Hepatocyte (in vitro differentiated cells): ENCODE results near the gene ZNF81. TPM values are rescaled to one million over a fixed set of nuclear protein-coding genes. Genes with fewer than 3 reads are reported as not detected.
"Not testable (repeated sequence)": the region's sequence is repeated elsewhere in the genome, so short reads cannot be mapped to it uniquely, and the experiment has no call there.

Source experiments
- DNase-seq: peaks from one replicate; pipeline ENCODE4 v3.0.0-alpha.2; 2016; ENCODE audit warnings: low spot score
- H2AFZ ChIP-seq: fragments of 200-600 bp; sonication (generic); 2 replicates; pipeline ENCODE4 v1.6.0; 2016; ENCODE audit warnings: antibody characterized with exemption, mild to moderate bottlenecking
- H3K27ac ChIP-seq: fragments of 200-600 bp; sonication (generic); 2 replicates; pipeline ENCODE4 v1.5.1; 2016; ENCODE audit warnings: mild to moderate bottlenecking
- H3K27me3 ChIP-seq: fragments of 200-600 bp; sonication (generic); 2 replicates; pipeline ENCODE4 v1.6.1; 2016
- H3K36me3 ChIP-seq: fragments of 200-600 bp; sonication (generic); replicated peaks from 2 replicates; pipeline ENCODE4 v1.5.1; 2016; ENCODE audit warnings: low read depth; ENCODE audit not compliant: insufficient read depth
- H3K4me1 ChIP-seq: fragments of 200-600 bp; sonication (generic); 2 replicates; pipeline ENCODE4 v1.5.1; 2016; ENCODE audit warnings: mild to moderate bottlenecking, moderate library complexity; ENCODE audit not compliant: insufficient read depth
- H3K4me2 ChIP-seq: fragments of 200-600 bp; sonication (generic); 2 replicates; pipeline ENCODE4 v1.6.0; 2016
- H3K4me3 ChIP-seq: fragments of 200-600 bp; sonication (generic); 2 replicates; pipeline ENCODE4 v1.5.1; 2016; ENCODE audit warnings: mild to moderate bottlenecking
- H3K79me2 ChIP-seq: fragments of 200-600 bp; sonication (generic); 2 replicates; pipeline ENCODE4 v1.6.0; 2017; ENCODE audit warnings: mild to moderate bottlenecking
- H3K9me2 ChIP-seq: fragments of 200-600 bp; sonication (generic); replicated peaks from 2 replicates; pipeline ENCODE4 v1.6.0; 2017; ENCODE audit warnings: mild to moderate bottlenecking; ENCODE audit not compliant: insufficient read depth
- H3K9me3 ChIP-seq: fragments of 200-600 bp; sonication (generic); 2 replicates; pipeline ENCODE4 v1.5.1; 2016; ENCODE audit warnings: low read depth, mild to moderate bottlenecking
- H4K20me1 ChIP-seq: fragments of 200-600 bp; sonication (generic); 2 replicates; pipeline ENCODE4 v1.6.0; 2016; ENCODE audit warnings: mild to moderate bottlenecking; ENCODE audit not compliant: insufficient read depth, poor library complexity, severe bottlenecking
- CTCF ChIP-seq: fragments of 200-600 bp; sonication (generic); IDR thresholded peaks from 2 replicates; pipeline ENCODE4 v1.5.1; 2016; ENCODE audit warnings: antibody characterized with exemption, mild to moderate bottlenecking; ENCODE audit not compliant: poor library complexity
- EZH2 ChIP-seq: fragments of 200-600 bp; sonication (generic); IDR thresholded peaks from 2 replicates; pipeline ENCODE4 v1.6.1; 2016; ENCODE audit warnings: antibody characterized with exemption, mild to moderate bottlenecking, borderline replicate concordance
- EZH2phosphoT487 ChIP-seq: fragments of 200-600 bp; sonication (generic); IDR thresholded peaks from one replicate; pipeline ENCODE4 v1.6.1; 2018; ENCODE audit warnings: antibody characterized with exemption, mild to moderate bottlenecking, low read depth, moderate library complexity; ENCODE audit not compliant: unreplicated experiment, severe bottlenecking
- WGBS: methylation state at CpG from one replicate; pipeline ENCODE4 v1.1.6; 2016; ENCODE audit warnings: low lambda C conversion rate; ENCODE audit errors: missing lambda C conversion rate; 5-methylcytosine and 5-hydroxymethylcytosine counted together
- polyA plus RNA-seq: library from polyadenylated mRNA; unstranded; fragments of >200 nt; fragmentation: Nextera tagmentation; extraction: Ambion mirVana; gene quantifications from 2 replicates; pipeline ENCODE4 v1.2.1, GENCODE V29; 2016
- total RNA-seq: library from RNA; depleted of rRNA; stranded (reverse); fragments of >200 nt; gene quantifications from 2 replicates; pipeline ENCODE4 v1.2.3, GENCODE V29; 2014

ZNF81 gene
- total and polyA plus RNA-seq, 2 experiments from 2014 or later: 4.1 to 10.9 TPM

- Histone ChIP-seq H2AFZ (no peak overlapping the region), H3K27ac (no peak overlapping the region), H4K20me1 (no peaks in the 10 kb centered on the region), H3K27me3 (no peaks in the 10 kb centered on the region), H3K36me3 (no peaks in the 10 kb centered on the region), H3K4me2 (no peak overlapping the region), H3K9me2 (no peaks in the 10 kb centered on the region), H3K4me1 (no peaks in the 10 kb centered on the region), H3K4me3 (no peak overlapping the region), H3K79me2 (no peaks in the 10 kb centered on the region), H3K9me3 (no peaks in the 10 kb centered on the region)
- no peak for DNase-seq
- no peak for TF ChIP-seq CTCF
- no peak for TF ChIP-seq EZH2phosphoT487
- TF ChIP-seq EZH2: no peak
- 77% methylated on average over 2 of the region's 2 CpGs for WGBS
Observed at GRCh38 chrX:47798861-47799260, 37.8 kb upstream of the ZNF81 start.

GRCh38 chrX:47802589-47802988 lies 34.1 kb upstream of the ZNF81 start:
- whole genome bisulfite sequencing: 76% methylated on average over 4 of the region's 4 CpGs
- no peak overlapping the region for H2AFZ ChIP-seq

GRCh38 chrX:47803103-47803502 lies 33.6 kb upstream of the ZNF81 start:
- not testable (repeated sequence) for DNase-seq

More at GRCh38 chrX:47802589-47802988, 34.1 kb upstream of the ZNF81 start:
- Histone ChIP-seq H3K9me3 (no peaks in the 10 kb centered on the region), H3K27ac (no peak overlapping the region), H3K4me3 (no peak overlapping the region), H3K79me2 (no peaks in the 10 kb centered on the region), H3K27me3 (no peaks in the 10 kb centered on the region), H3K9me2 (no peaks in the 10 kb centered on the region), H3K4me1 (no peaks in the 10 kb centered on the region), H3K36me3 (no peaks in the 10 kb centered on the region), H3K4me2 (no peak overlapping the region), H4K20me1 (no peaks in the 10 kb centered on the region)
- TF ChIP-seq CTCF: no peak
- TF ChIP-seq EZH2: no peak
- no peak for TF ChIP-seq EZH2phosphoT487
- DNase-seq: no peak

GRCh38 chrX:47804315-47804714 lies 32.4 kb upstream of the ZNF81 start:
- 87% methylated on average over 5 of the region's 9 CpGs for WGBS
- no peaks in the 10 kb centered on the region for H3K9me3 ChIP-seq

More at GRCh38 chrX:47803103-47803502, 33.6 kb upstream of the ZNF81 start:
- not testable (repeated sequence) for H3K4me2 ChIP-seq, H2AFZ ChIP-seq, H3K9me2 ChIP-seq, H4K20me1 ChIP-seq, H3K9me3 ChIP-seq, H3K27ac ChIP-seq, H3K27me3 ChIP-seq, H3K4me3 ChIP-seq, H3K79me2 ChIP-seq, H3K4me1 ChIP-seq, H3K36me3 ChIP-seq
- WGBS: 76% methylated on average over 21 of the region's 21 CpGs

GRCh38 chrX:47805844-47806243 lies 30.9 kb upstream of the ZNF81 start:
- not testable (repeated sequence) for DNase-seq, H3K79me2 ChIP-seq, H3K4me3 ChIP-seq, H2AFZ ChIP-seq, H3K36me3 ChIP-seq, H4K20me1 ChIP-seq, H3K27me3 ChIP-seq, H3K9me2 ChIP-seq, H3K4me2 ChIP-seq, H3K9me3 ChIP-seq, H3K27ac ChIP-seq, H3K4me1 ChIP-seq
- WGBS: 21% methylated on average over 1 of the region's 1 CpG

More at GRCh38 chrX:47804315-47804714, 32.4 kb upstream of the ZNF81 start:
- Histone ChIP-seq H4K20me1 (no peaks in the 10 kb centered on the region), H3K4me1 (no peaks in the 10 kb centered on the region), H3K27me3 (no peaks in the 10 kb centered on the region), H3K79me2 (no peaks in the 10 kb centered on the region), H3K4me3 (no peak overlapping the region), H3K27ac (no peak overlapping the region), H3K9me2 (no peaks in the 10 kb centered on the region), H3K36me3 (no peaks in the 10 kb centered on the region), H2AFZ (no peak overlapping the region), H3K4me2 (no peak overlapping the region)
- no peak for TF ChIP-seq EZH2phosphoT487
- no peak for TF ChIP-seq CTCF
- no peak for TF ChIP-seq EZH2
- DNase-seq: no peak

- not testable (repeated sequence) for H4K20me1 ChIP-seq, H3K9me2 ChIP-seq, H3K36me3 ChIP-seq, H3K4me3 ChIP-seq, H3K27ac ChIP-seq, H2AFZ ChIP-seq, H3K4me1 ChIP-seq, H3K9me3 ChIP-seq, H3K27me3 ChIP-seq, H3K4me2 ChIP-seq, DNase-seq, H3K79me2 ChIP-seq
- WGBS: 75% methylated on average over 12 of the region's 14 CpGs
Observed at GRCh38 chrX:47806415-47807271, 30.1 kb upstream of the ZNF81 start.
